Right ventricle myocardium superior (tissue), 1 donor: ENCODE measurements around the gene ATP13A2. TPM values are rescaled to one million over a fixed set of nuclear protein-coding genes. Genes with fewer than 3 reads are reported as not detected.
A peak's percentile ranks its signal among the peaks of the same experiment; 100 is the strongest.
"Not testable (repeated sequence)": the region's sequence is repeated elsewhere in the genome, so short reads cannot be mapped to it uniquely, and the experiment has no call there.

Experiments used
- ATAC-seq: fragments of 200-7000 bp; cut with Tn5 transposase; one replicate; pipeline ENCODE4 v1.9.1; 2020; ENCODE audit warnings: mild to moderate bottlenecking; ENCODE audit not compliant: poor library complexity
- DNase-seq: peaks from one replicate; pipeline ENCODE4 v3.0.0-alpha.2; 2020
- intact Hi-C: fragments of 100-400 bp; cut with DNase I; formaldehyde crosslinking; loops from one replicate; pipeline ENCODE4 v1.11.2; 2022
- total RNA-seq: library from RNA; stranded (reverse); fragmentation: NEBNext Ultra II Directional; extraction: Animal tissue kit (Norgen Biotek cat#: 25700); gene quantifications from one replicate; pipeline ENCODE4 v1.2.1, GENCODE V29; 2021
- donor health status: DM: no; HTN: yes; CAD: no; lungs with severe emphysema.

The ATP13A2 gene
- total RNA-seq, 1 donor from 2014 or later, result 15.6 TPM

- intact Hi-C loops, result no loop called here
- DNase-seq (no peak), ATAC-seq (no peak)
Measured at GRCh38 chr1:16971341-16972188, 40.2 kb downstream of the ATP13A2 start.

- intact Hi-C loops, result no loop called here
- ATAC-seq (no peak), DNase-seq (no peak)
Measured at GRCh38 chr1:16970132-16970910, 41.4 kb downstream of the ATP13A2 start.

- intact Hi-C loops, result no loop called here
- ATAC-seq (no peak), DNase-seq (no peak)
Measured at GRCh38 chr1:16969651-16970050, 42.1 kb downstream of the ATP13A2 start.

DNA sequence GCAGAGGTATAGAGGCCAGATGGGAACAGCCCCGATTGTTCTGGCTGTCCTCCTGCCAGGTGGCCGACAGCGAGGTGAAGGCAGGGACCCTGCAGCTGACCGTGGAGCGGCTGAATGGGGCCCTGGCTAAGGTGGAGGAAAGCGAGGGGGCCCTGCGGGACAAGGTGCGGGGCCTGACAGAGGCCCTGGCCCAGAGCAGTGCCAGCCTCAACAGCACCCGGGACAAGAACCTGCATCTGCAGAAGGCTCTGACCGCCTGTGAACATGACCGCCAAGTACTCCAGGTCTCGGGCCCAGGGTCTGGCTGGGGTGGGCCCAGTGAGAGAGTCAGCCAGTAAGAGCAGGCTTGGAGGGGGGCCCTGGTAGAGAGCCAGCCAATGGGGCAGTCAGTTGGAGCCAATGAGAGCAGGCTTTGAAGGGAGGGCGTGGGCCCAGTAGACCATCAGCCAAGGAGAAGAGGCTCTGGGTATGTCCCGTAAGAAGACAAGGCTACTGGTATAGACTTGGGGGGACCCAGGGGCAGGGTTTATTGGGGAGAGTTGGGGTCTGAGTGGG is 42.6 kb downstream of the ATP13A2 start:
- DNase-seq (no peak), ATAC-seq (no peak)
- intact Hi-C loops, result no loop called here

DNA sequence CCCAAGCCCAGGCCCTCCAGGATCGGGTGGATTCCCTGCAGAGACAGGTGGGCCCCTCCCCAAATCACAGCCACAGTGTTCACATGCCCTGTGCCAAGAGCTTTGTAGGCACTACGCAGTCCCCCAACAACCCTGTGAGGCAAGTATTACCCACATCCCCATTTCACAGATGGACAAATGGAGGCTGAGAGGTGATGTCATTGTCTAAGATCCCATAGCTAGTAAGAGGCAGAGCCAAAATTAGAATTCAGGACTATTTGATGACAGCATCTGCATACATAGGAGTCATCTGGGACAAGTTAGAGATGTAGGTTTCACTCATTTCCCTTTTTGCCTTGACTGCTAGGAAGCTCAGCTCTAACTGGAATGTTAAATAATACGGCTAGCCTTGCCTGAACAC is 43.4 kb downstream of the ATP13A2 start:
- intact Hi-C loops, result no loop called here
- DNase-seq (no peak), ATAC-seq (no peak)

GRCh38 chr1:16967962-16968361 is 43.8 kb downstream of the ATP13A2 start:
- intact Hi-C loops, result no loop called here
- no peak for DNase-seq
- ATAC-seq, result no peak

- intact Hi-C loops, result no loop called here
- ATAC-seq (peak; percentile 57), DNase-seq (peak; percentile 71)
Measured at GRCh38 chr1:16967095-16967575, 44.6 kb downstream of the ATP13A2 start.

DNA sequence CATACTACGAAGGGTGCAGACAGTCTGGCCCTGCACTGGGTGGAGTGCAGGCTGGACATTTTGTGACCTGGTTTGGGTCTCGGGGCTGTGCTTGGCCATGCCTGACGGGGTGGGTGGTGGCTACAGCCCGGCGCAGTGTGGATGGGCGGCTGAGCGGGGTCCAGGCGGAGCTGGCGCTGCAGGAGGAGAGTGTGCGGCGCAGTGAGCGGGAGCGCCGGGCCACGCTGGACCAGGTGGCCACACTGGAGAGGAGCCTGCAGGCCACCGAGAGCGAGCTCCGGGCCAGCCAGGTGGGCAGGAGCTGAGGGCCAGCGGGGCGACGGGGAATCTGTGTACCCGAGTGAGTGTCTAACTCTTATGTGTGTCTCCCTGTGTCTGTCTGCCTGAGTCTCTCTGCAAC is 45.4 kb downstream of the ATP13A2 start:
- ATAC-seq (no peak), DNase-seq (no peak)
- intact Hi-C loops, result no loop called here

DNA sequence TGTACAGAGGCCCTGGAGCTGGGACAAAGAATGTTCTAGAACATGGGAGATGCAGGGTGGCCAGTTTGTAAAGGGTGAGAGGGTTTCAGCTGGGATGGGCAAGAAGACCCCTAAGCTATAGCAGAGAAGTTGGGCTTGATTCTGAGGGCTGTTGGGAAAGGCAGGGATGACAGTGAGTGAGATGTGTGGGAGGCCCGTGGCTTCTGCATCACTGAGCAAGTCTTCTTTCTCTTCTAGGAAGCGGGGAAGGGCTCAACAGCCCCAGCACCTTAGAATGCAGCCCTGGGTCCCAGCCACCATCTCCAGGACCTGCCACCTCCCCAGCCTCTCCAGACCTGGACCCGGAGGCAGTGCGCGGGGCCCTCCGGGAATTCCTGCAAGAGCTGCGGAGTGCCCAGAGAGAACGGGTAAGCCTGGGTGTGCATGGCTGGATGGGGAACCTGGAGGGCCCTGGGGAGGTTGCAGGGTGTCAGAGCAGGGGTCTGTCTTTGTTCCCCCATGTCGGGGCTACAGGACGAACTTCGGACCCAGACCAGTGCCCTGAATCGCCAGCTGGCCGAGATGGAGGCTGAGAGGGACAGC is 46.2 kb downstream of the ATP13A2 start:
- intact Hi-C loops, result no loop called here
- ATAC-seq, result no peak
- no peak for DNase-seq

- intact Hi-C loops, result loop anchor here (5.0 kb wide), 1 partner anchor 83 kb away; no protein-coding TSS in a partner anchor
- not testable (repeated sequence) for ATAC-seq
Measured at GRCh38 chr1:16964169-16964568, 47.6 kb downstream of the ATP13A2 start.

DNA sequence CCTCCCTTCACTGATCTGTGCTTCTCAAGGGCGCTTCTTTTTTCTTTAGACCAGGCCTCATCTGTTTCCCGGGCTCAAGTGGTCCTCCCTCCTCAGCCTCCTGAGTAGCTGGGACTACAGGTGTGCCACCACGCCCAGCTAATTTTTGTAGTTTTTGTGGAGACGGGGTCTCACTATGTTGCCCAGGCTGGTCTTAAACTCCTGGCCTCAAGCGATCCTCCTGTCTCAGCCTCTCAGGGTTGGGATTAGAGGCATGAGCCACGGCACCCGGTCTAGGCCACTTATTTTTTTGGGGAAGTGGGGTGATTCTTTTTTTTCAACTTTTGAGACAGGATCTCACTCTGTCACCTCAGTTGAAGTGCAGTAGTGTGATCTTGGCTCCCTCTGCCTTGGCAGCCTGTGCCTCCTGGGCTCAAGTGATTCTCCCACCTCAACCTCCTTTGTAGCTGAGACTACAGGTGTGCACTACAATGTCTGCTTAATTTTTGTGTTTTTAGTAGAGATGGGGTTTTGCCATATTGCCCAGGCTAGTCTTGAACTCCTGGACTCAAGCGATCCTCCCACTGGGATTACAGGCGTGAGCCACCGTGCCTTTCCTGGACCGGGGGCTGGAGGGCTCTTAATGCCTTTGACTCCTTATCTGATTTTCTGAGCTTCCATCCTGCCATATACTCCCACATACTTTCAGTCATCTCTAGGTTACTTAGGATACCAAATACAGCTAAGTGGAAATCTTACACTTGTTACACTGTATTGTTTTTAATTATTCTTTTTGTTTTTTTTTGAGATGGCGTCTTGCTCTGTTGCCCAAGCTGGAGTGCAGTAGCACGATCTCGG is 50.2 kb downstream of the ATP13A2 start:
- intact Hi-C loops, result loop anchor here (5.0 kb wide), 1 partner anchor 86 kb away; no protein-coding TSS in a partner anchor
- DNase-seq (no peak), ATAC-seq (peak; percentile 8)

More at GRCh38 chr1:16964169-16964568, 47.6 kb downstream of the ATP13A2 start:
- DNase-seq, result not testable (repeated sequence)

GRCh38 chr1:16960560-16961296 is 51.0 kb downstream of the ATP13A2 start:
- intact Hi-C loops, result loop anchor here (5.0 kb wide), 1 partner anchor 87 kb away; no protein-coding TSS in a partner anchor
- ATAC-seq (peak; percentile 90), DNase-seq (peak; percentile 92)

DNA sequence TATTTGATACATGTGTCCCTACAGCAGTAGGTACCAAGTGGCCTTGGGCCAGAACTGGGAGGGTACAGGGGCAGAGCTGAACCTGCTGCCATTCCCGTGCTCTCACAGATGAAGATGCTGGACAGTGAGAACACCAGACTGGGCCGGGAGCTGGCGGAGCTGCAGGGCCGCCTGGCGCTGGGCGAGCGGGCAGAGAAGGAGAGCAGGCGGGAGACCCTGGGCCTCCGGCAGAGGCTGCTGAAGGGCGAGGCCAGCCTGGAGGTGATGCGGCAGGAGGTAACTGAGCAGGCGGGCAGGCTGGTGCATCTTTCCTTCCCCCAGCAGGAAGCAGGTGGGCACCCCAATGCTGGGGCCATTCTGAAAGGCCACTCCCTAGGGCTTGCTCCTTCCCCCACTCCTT is 53.3 kb downstream of the ATP13A2 start:
- intact Hi-C loops, result no loop called here
- DNase-seq (no peak), ATAC-seq (no peak)

- intact Hi-C loops, result no loop called here
Measured at GRCh38 chr1:16957731-16958130, 54.0 kb downstream of the ATP13A2 start.

GRCh38 chr1:16956775-16957174 is 55.0 kb downstream of the ATP13A2 start:
- intact Hi-C loops, result no loop called here
- DNase-seq (no peak), ATAC-seq (no peak)

More at GRCh38 chr1:16957731-16958130, 54.0 kb downstream of the ATP13A2 start:
- ATAC-seq (no peak), DNase-seq (no peak)

GRCh38 chr1:16955186-16955585 is 56.5 kb downstream of the ATP13A2 start:
- DNase-seq (no peak), ATAC-seq (no peak)
- intact Hi-C loops, result no loop called here

DNA sequence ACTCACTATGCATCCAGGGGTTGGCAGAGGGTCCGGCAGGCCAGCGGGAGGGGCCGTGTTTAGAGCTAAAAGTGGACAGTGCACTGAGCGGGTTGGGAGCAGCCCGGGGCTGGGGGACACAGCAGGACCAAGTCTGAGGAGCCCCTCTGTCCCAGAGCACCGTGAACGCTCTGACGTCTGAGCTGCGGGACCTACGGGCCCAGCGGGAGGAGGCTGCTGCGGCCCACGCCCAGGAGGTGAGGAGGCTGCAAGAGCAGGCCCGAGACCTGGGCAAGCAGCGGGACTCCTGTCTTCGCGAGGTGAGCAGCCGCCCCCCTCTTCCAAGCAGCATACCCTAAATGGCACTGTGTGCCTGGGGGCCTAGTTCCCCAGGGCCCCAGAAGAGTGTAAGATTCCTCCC is 57.1 kb downstream of the ATP13A2 start:
- DNase-seq (no peak), ATAC-seq (no peak)
- intact Hi-C loops, result no loop called here
